WTC11 (cell line): Measurements from ENCODE around the gene RBM28. TPM values are rescaled to one million over a fixed set of nuclear protein-coding genes. Genes with fewer than 3 reads are reported as not detected.

Source experiments
- ATAC-seq: fragments of 200-7000 bp; cut with Tn5 transposase; 2 replicates; pipeline ENCODE4 v1.10.0; 2021; ENCODE audit warnings: mild to moderate bottlenecking, moderate library complexity
- CTCF ChIA-PET: fragments of 300-600 bp; sonication (Branson Sonifier 250); formaldehyde crosslinking; loops from one replicate; lab custom pipeline; 2021; ENCODE audit warnings: antibody characterized with exemption; lab: Charles Lee
- POLR2A ChIA-PET: fragments of 350-600 bp; sonication (Branson Sonifier 250); formaldehyde crosslinking; loops from one replicate; lab custom pipeline; 2021; ENCODE audit warnings: antibody characterized with exemption; lab: Charles Lee
- DNase-seq: peaks from one replicate; pipeline ENCODE4 v3.0.0; 2021; ENCODE audit warnings: low spot score
- H3K27ac Mint-ChIP-seq: 2 replicates; pipeline ENCODE4 v1.8.0; 2021; ENCODE audit warnings: mixed read lengths
- H3K27me3 Mint-ChIP-seq: 2 replicates; pipeline ENCODE4 v1.8.0; 2021; ENCODE audit warnings: low read depth, mild to moderate bottlenecking, moderate library complexity, mixed read lengths
- H3K36me3 Mint-ChIP-seq: 2 replicates; pipeline ENCODE4 v1.8.0; 2021; ENCODE audit warnings: mixed read lengths
- H3K4me1 Mint-ChIP-seq: 2 replicates; pipeline ENCODE4 v1.8.0; 2022; ENCODE audit warnings: mixed read lengths
- H3K4me3 Mint-ChIP-seq: 2 replicates; pipeline ENCODE4 v1.8.0; 2021; ENCODE audit warnings: mild to moderate bottlenecking, moderate library complexity, mixed read lengths
- H3K9me3 Mint-ChIP-seq: 2 replicates; pipeline ENCODE4 v1.8.0; 2021; ENCODE audit warnings: mixed read lengths
- AFF4 ChIP-seq: sonication (generic); formaldehyde crosslinking; IDR thresholded peaks from 2 replicates; pipeline ENCODE4 v1.8.1; 2023; ENCODE audit warnings: mild to moderate bottlenecking, missing genetic modification reagents, borderline replicate concordance
- ATF1 ChIP-seq: sonication (generic); formaldehyde crosslinking; IDR thresholded peaks from 2 replicates; pipeline ENCODE4 v1.8.1; 2023; ENCODE audit warnings: mild to moderate bottlenecking, moderate library complexity, missing genetic modification reagents
- CTCF ChIP-seq: fragments of 200-600 bp; IDR thresholded peaks from 2 replicates; pipeline ENCODE4 v1.8.0; 2022; ENCODE audit warnings: antibody characterized with exemption
- E2F5 ChIP-seq: sonication (generic); formaldehyde crosslinking; IDR thresholded peaks from 2 replicates; pipeline ENCODE4 v1.8.1; 2022; ENCODE audit warnings: mild to moderate bottlenecking, moderate library complexity, missing genetic modification reagents
- ESRRA ChIP-seq: sonication (generic); formaldehyde crosslinking; IDR thresholded peaks from 2 replicates; pipeline ENCODE4 v1.8.1; 2022; ENCODE audit warnings: mild to moderate bottlenecking, missing genetic modification reagents, borderline replicate concordance
- FOXP4 ChIP-seq: sonication (generic); formaldehyde crosslinking; IDR thresholded peaks from 2 replicates; pipeline ENCODE4 v1.8.0; 2022; ENCODE audit warnings: mild to moderate bottlenecking, missing genetic modification reagents
- HMGA2 ChIP-seq: fragments of 250-450 bp; sonication (Bioruptor Pico); IDR thresholded peaks from 2 replicates; pipeline ENCODE4 v1.4.0; 2021; ENCODE audit warnings: mild to moderate bottlenecking, moderate library complexity
- JUN ChIP-seq: sonication (generic); formaldehyde crosslinking; IDR thresholded peaks from 2 replicates; pipeline ENCODE4 v1.8.0; 2023; ENCODE audit warnings: mild to moderate bottlenecking, missing genetic modification reagents
- NFYB ChIP-seq: sonication (generic); formaldehyde crosslinking; conservative IDR thresholded peaks from 2 replicates; pipeline ENCODE4 v1.8.0; 2022; ENCODE audit warnings: low read depth, missing genetic modification reagents
- OVOL2 ChIP-seq: fragments of 250-450 bp; sonication (Bioruptor Pico); IDR thresholded peaks from 2 replicates; pipeline ENCODE4 v1.9.0; 2021; ENCODE audit warnings: mild to moderate bottlenecking, borderline replicate concordance
- SMAD4 ChIP-seq: sonication (generic); formaldehyde crosslinking; IDR thresholded peaks from 2 replicates; pipeline ENCODE4 v1.8.0; 2022; ENCODE audit warnings: mild to moderate bottlenecking, missing genetic modification reagents
- TCF7 ChIP-seq: sonication (generic); formaldehyde crosslinking; IDR thresholded peaks from 2 replicates; pipeline ENCODE4 v1.8.0; 2022; ENCODE audit warnings: mild to moderate bottlenecking, low read depth, missing genetic modification reagents, moderate library complexity
- TEAD4 ChIP-seq: sonication (generic); formaldehyde crosslinking; IDR thresholded peaks from 2 replicates; pipeline ENCODE4 v1.8.0; 2022; ENCODE audit warnings: mild to moderate bottlenecking, missing genetic modification reagents
- ZBTB21 ChIP-seq: sonication (generic); formaldehyde crosslinking; IDR thresholded peaks from 2 replicates; pipeline ENCODE4 v1.8.1; 2023; ENCODE audit warnings: mild to moderate bottlenecking, missing genetic modification reagents, borderline replicate concordance
- ZNF263 ChIP-seq: sonication (generic); formaldehyde crosslinking; IDR thresholded peaks from 2 replicates; pipeline ENCODE4 v1.8.1; 2022; ENCODE audit warnings: low read depth, mild to moderate bottlenecking, moderate library complexity, missing genetic modification reagents
- ZNF317 ChIP-seq: sonication (generic); formaldehyde crosslinking; IDR thresholded peaks from 2 replicates; pipeline ENCODE4 v1.8.1; 2023; ENCODE audit warnings: low read depth, mild to moderate bottlenecking, moderate library complexity, missing genetic modification reagents, borderline replicate concordance
- ZNF396 ChIP-seq: fragments of 250-450 bp; sonication (Bioruptor Pico); IDR thresholded peaks from 2 replicates; pipeline ENCODE4 v1.8.0; 2021; ENCODE audit warnings: mild to moderate bottlenecking, moderate library complexity, borderline replicate concordance
- ZNF512 ChIP-seq: sonication (generic); formaldehyde crosslinking; IDR thresholded peaks from 2 replicates; pipeline ENCODE4 v1.8.1; 2022; ENCODE audit warnings: missing genetic modification reagents, borderline replicate concordance
- total RNA-seq: library from RNA; stranded (reverse); gene quantifications from 3 replicates; pipeline ENCODE4 v1.2.3, GENCODE V29; 2021
- TF ChIP-seq, protein P1 (sequence below): sonication (generic); formaldehyde crosslinking; IDR thresholded peaks from 2 replicates; pipeline ENCODE4 v1.8.0; 2023; ENCODE audit warnings: mild to moderate bottlenecking, missing genetic modification reagents
- TF ChIP-seq, protein P2 (sequence below): sonication (generic); formaldehyde crosslinking; IDR thresholded peaks from 2 replicates; pipeline ENCODE4 v1.8.1; 2023; ENCODE audit warnings: mild to moderate bottlenecking, moderate library complexity, missing genetic modification reagents

The RBM28 gene
- total RNA-seq, 1 experiment from 2014 or later: 66.1 TPM

DNA sequence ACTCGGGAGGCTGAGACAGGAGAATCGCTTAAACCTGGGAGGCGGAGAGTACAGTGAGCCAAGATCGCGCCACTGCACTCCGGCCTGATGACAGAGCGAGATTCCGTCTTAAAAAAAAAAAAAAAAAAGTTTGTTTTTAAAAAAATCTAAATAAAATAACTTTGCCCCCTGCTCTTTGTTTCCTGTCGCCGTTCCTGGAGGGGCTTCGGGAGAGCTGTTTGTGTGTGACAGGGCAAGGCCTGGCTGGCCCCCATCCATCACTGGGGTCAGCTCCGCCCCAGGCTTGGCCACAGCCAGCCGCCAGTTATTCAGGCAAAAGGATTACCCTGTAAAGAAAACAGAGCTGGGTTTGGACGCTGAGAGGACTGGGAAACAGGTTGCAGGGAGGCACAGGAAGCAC is 86.2 kb downstream of the RBM28 start (continued):
- TF ChIP-seq ESRRA (CRISPR knock-in tag) (no peak), HMGA2 (CRISPR knock-in tag) (no peak), JUN (CRISPR knock-in tag) (no peak), ZNF512 (CRISPR knock-in tag) (no peak), AFF4 (CRISPR knock-in tag) (no peak)

- Mint-ChIP-seq H3K4me1 (peaks cover 14% of the 10 kb centered on the region), H3K27me3 (0 out of 2 replicates have a peak, but pooled peaks cover 3% of the 10 kb centered on the region), H3K9me3 (peaks cover 16% of the 10 kb centered on the region), H3K27ac (no peak overlapping the region), H3K36me3 (no peaks in the 10 kb centered on the region), H3K4me3 (no peak overlapping the region)
- ChIA-PET CTCF (no interaction called here), POLR2A (no interaction called here)
- no peak for DNase-seq
- ATAC-seq: no peak
- TF ChIP-seq FOXP4 (no peak), OVOL2 (CRISPR knock-in tag) (no peak), ZBTB21 (CRISPR knock-in tag) (no peak), NFYB (no peak), E2F5 (CRISPR knock-in tag) (no peak), ZNF263 (CRISPR knock-in tag) (no peak), SMAD4 (CRISPR knock-in tag) (no peak), TCF7 (no peak), ATF1 (CRISPR knock-in tag) (no peak), TEAD4 (CRISPR knock-in tag) (no peak), ESRRA (CRISPR knock-in tag) (no peak), CTCF (no peak), ZNF396 (CRISPR knock-in tag) (no peak), ZNF317 (CRISPR knock-in tag) (no peak)
- TF ChIP-seq, protein P1, sequence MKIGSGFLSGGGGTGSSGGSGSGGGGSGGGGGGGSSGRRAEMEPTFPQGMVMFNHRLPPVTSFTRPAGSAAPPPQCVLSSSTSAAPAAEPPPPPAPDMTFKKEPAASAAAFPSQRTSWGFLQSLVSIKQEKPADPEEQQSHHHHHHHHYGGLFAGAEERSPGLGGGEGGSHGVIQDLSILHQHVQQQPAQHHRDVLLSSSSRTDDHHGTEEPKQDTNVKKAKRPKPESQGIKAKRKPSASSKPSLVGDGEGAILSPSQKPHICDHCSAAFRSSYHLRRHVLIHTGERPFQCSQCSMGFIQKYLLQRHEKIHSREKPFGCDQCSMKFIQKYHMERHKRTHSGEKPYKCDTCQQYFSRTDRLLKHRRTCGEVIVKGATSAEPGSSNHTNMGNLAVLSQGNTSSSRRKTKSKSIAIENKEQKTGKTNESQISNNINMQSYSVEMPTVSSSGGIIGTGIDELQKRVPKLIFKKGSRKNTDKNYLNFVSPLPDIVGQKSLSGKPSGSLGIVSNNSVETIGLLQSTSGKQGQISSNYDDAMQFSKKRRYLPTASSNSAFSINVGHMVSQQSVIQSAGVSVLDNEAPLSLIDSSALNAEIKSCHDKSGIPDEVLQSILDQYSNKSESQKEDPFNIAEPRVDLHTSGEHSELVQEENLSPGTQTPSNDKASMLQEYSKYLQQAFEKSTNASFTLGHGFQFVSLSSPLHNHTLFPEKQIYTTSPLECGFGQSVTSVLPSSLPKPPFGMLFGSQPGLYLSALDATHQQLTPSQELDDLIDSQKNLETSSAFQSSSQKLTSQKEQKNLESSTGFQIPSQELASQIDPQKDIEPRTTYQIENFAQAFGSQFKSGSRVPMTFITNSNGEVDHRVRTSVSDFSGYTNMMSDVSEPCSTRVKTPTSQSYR (CRISPR knock-in tag): no peak
- TF ChIP-seq, protein P2, sequence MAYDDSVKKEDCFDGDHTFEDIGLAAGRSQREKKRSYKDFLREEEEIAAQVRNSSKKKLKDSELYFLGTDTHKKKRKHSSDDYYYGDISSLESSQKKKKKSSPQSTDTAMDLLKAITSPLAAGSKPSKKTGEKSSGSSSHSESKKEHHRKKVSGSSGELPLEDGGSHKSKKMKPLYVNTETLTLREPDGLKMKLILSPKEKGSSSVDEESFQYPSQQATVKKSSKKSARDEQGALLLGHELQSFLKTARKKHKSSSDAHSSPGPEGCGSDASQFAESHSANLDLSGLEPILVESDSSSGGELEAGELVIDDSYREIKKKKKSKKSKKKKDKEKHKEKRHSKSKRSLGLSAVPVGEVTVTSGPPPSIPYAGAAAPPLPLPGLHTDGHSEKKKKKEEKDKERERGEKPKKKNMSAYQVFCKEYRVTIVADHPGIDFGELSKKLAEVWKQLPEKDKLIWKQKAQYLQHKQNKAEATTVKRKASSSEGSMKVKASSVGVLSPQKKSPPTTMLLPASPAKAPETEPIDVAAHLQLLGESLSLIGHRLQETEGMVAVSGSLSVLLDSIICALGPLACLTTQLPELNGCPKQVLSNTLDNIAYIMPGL (CRISPR knock-in tag): no peak
Measured at GRCh38 chr7:128255271-128255670, 88.4 kb downstream of the RBM28 start.
